ENCODE measurements around the gene SCN2A. TPM values are rescaled to one million over a fixed set of nuclear protein-coding genes. Genes with fewer than 3 reads are reported as not detected.

SCN2A gene
- total and polyA plus RNA-seq, 10 of the 15 experiments (the other 5 are each of a cell fraction or from before 2014, with no cell fraction given) = 0.01 TPM; not detected in 8

GRCh38 chr2:165293440-165294420 lies 54.5 kb downstream of the SCN2A start (continued):
- TF ChIP-seq USF1 (IDR thresholded peaks at IDR 0.05; ENCODE audit: borderline replicate concordance, extremely low read length, insufficient read depth, low read depth, low read length) = no peak
- TF ChIP-seq IRF3 (IDR thresholded peaks at IDR 0.05) = no peak
- TF ChIP-seq TCF12 (IDR thresholded peaks at IDR 0.05; ENCODE audit: low read depth, low read length) = no peak
- TF ChIP-seq TBL1XR1 (IDR thresholded peaks at IDR 0.05; ENCODE audit: low read depth, low read length) = no peak
- TF ChIP-seq RAD21 (IDR thresholded peaks at IDR 0.05; ENCODE audit: insufficient read depth, low read depth, low read length) = peak; percentile 56; the same call in 1 of the 2 replicates
- TF ChIP-seq FOXM1 (IDR thresholded peaks at IDR 0.05; ENCODE audit: low read depth, low read length) = no peak
- no peak for TF ChIP-seq SREBF1 (IDR thresholded peaks at IDR 0.05; ENCODE audit: low read length)
- peak; percentile 73 to 80 (median 79) for TF ChIP-seq CTCF (IDR thresholded peaks at IDR 0.05 in 2 of 3, conservative IDR thresholded peaks at IDR 0.05 in 1 of 3; ENCODE audit: control insufficient read depth in 2 of 3, extremely low read depth in 1 of 3, insufficient read depth in 1 of 3, low read depth in 3 of 3, low read length in 3 of 3)
- no peak for TF ChIP-seq ZNF207 (IDR thresholded peaks at IDR 0.05; ENCODE audit: borderline replicate concordance)
- TF ChIP-seq NFYB (IDR thresholded peaks at IDR 0.05; ENCODE audit: insufficient read depth, low read depth, low read length) = no peak
- no peak for TF ChIP-seq PBX3 (IDR thresholded peaks at IDR 0.05; ENCODE audit: insufficient replicate concordance, low read depth, low read length)
- 0 out of 2 replicates have a peak, but pooled peaks have one; percentile 19 for TF ChIP-seq ZNF24 (IDR thresholded peaks at IDR 0.05)
- no peak for TF ChIP-seq ZZZ3 (IDR thresholded peaks at IDR 0.05; ENCODE audit: control insufficient read depth, insufficient read length, low read depth)
- no peak for TF ChIP-seq ZBTB33 (IDR thresholded peaks at IDR 0.05)
- no peak for TF ChIP-seq REST (IDR thresholded peaks at IDR 0.05; ENCODE audit: low read depth, low read length)
- TF ChIP-seq CBFB (IDR thresholded peaks at IDR 0.05; ENCODE audit: low read depth) = no peak
- TF ChIP-seq RUNX3 (IDR thresholded peaks at IDR 0.05; ENCODE audit: low read length) = no peak
